MCF 10A (cell line): ENCODE measurements around the gene CDC14B. TPM values are rescaled to one million over a fixed set of nuclear protein-coding genes. Genes with fewer than 3 reads are reported as not detected.

Experiments used
- BruUV-seq: library from RNA; stranded (reverse); fragments of 400-500 nt; replicated peaks from 2 replicates; lab custom pipeline; 2021; lab: Mats Ljungman, UMichigan
- CTCF ChIA-PET: fragments of 300-600 bp; sonication (Branson Sonifier 250); formaldehyde crosslinking; extraction: SDS; loops from one replicate; lab custom pipeline; 2021; ENCODE audit warnings: antibody characterized with exemption, inconsistent platforms; lab: Yijun Ruan, JAX
- POLR2A ChIA-PET: fragments of 300-600, 350-650 bp; sonication (Branson Sonifier 250); formaldehyde crosslinking; extraction: SDS; loops from one replicate; lab custom pipeline; 2020; ENCODE audit warnings: antibody characterized with exemption, inconsistent platforms; lab: Yijun Ruan, JAX
- DNase-seq: peaks from one replicate; pipeline ENCODE4 v3.0.0-alpha.2; 2018; ENCODE audit not compliant: unreplicated experiment
- H3K27ac Mint-ChIP-seq: one replicate; pipeline ENCODE4 v1.8.0; 2022; ENCODE audit warnings: mild to moderate bottlenecking, low read depth, mixed read lengths; ENCODE audit not compliant: unreplicated experiment
- H3K27me3 Mint-ChIP-seq: one replicate; pipeline ENCODE4 v1.8.0; 2022; ENCODE audit warnings: mixed read lengths; ENCODE audit not compliant: insufficient read depth, unreplicated experiment
- H3K36me3 Mint-ChIP-seq: one replicate; pipeline ENCODE4 v1.8.0; 2022; ENCODE audit warnings: mild to moderate bottlenecking, moderate library complexity, mixed read lengths; ENCODE audit not compliant: insufficient read depth, unreplicated experiment
- H3K4me1 Mint-ChIP-seq: one replicate; pipeline ENCODE4 v1.8.0; 2022; ENCODE audit warnings: mixed read lengths; ENCODE audit not compliant: insufficient read depth, unreplicated experiment
- H3K4me3 Mint-ChIP-seq: one replicate; pipeline ENCODE4 v1.8.0; 2022; ENCODE audit warnings: mild to moderate bottlenecking, moderate library complexity, mixed read lengths; ENCODE audit not compliant: unreplicated experiment
- H3K9me3 Mint-ChIP-seq: one replicate; pipeline ENCODE4 v1.8.0; 2022; ENCODE audit warnings: mixed read lengths; ENCODE audit not compliant: unreplicated experiment
- CTCF ChIP-seq: fragments of 200-600 bp; IDR thresholded peaks from one replicate; pipeline ENCODE4 v1.8.0; 2022; ENCODE audit warnings: antibody characterized with exemption, mild to moderate bottlenecking; ENCODE audit not compliant: unreplicated experiment
- intact Hi-C: fragments of 100-400 bp; cut with micrococcal nuclease; formaldehyde crosslinking; loops from 2 replicates; pipeline ENCODE4 v1.14.1; 2022
- total RNA-seq: library from RNA; stranded (reverse); gene quantifications from 2 replicates; pipeline ENCODE4 v1.2.3, GENCODE V29; 2022

Gene CDC14B
- total RNA-seq, 1 experiment from 2014 or later = 7.0 TPM

GRCh38 chr9:96626912-96627311 lies 7.3 kb upstream of the CDC14B start:
- BruUV-seq = no TSS peak
- no peaks in the 10 kb centered on the region for H3K36me3 Mint-ChIP-seq
- no peaks in the 10 kb centered on the region for H3K9me3 Mint-ChIP-seq
- no peak overlapping the region for H3K4me3 Mint-ChIP-seq
- H3K4me1 Mint-ChIP-seq = peaks cover 16% of the 10 kb centered on the region
- POLR2A ChIA-PET = no interaction called here
- DNase-seq = no peak
- H3K27ac Mint-ChIP-seq = peak overlapping the region; percentile 41
- peaks cover 12% of the 10 kb centered on the region for H3K27me3 Mint-ChIP-seq
- CTCF ChIA-PET = no interaction called here
- no peak for TF ChIP-seq CTCF
- intact Hi-C loops = no loop called here

- H3K4me1 Mint-ChIP-seq = peaks cover 6% of the 10 kb centered on the region
- ChIA-PET POLR2A (interaction anchor here (0.6 to 1.0 kb wide), 2 partner anchors 10 to 201 kb away, joined by 3 to 5 read pairs; no protein-coding TSS in a partner anchor), CTCF (interaction anchor here (0.5 kb wide), 1 partner anchor 163 kb away, joined by 4 read pairs; no protein-coding TSS in a partner anchor)
- intact Hi-C loops = no loop called here
- H3K4me3 Mint-ChIP-seq = no peak overlapping the region
- TF ChIP-seq CTCF = no peak
- no peaks in the 10 kb centered on the region for H3K27me3 Mint-ChIP-seq
- no TSS peak for BruUV-seq
- no peak overlapping the region for H3K27ac Mint-ChIP-seq
- no peaks in the 10 kb centered on the region for H3K9me3 Mint-ChIP-seq
- no peaks in the 10 kb centered on the region for H3K36me3 Mint-ChIP-seq
- no peak for DNase-seq
Measured at GRCh38 chr9:96621618-96622017, 2.0 kb upstream of the CDC14B start.

GRCh38 chr9:96620832-96621269 lies 1.2 kb upstream of the CDC14B start:
- no TSS peak for BruUV-seq
- Mint-ChIP-seq H3K27me3 (no peaks in the 10 kb centered on the region), H3K4me3 (no peak overlapping the region), H3K9me3 (no peaks in the 10 kb centered on the region), H3K4me1 (peaks cover 6% of the 10 kb centered on the region), H3K36me3 (no peaks in the 10 kb centered on the region), H3K27ac (no peak overlapping the region)
- ChIA-PET CTCF (no interaction called here), POLR2A (interaction anchor here (1.8 kb wide), 1 partner anchor 168 kb away, joined by 7 read pairs; no protein-coding TSS in a partner anchor)
- no peak for TF ChIP-seq CTCF
- intact Hi-C loops = no loop called here
- DNase-seq = no peak

DNA sequence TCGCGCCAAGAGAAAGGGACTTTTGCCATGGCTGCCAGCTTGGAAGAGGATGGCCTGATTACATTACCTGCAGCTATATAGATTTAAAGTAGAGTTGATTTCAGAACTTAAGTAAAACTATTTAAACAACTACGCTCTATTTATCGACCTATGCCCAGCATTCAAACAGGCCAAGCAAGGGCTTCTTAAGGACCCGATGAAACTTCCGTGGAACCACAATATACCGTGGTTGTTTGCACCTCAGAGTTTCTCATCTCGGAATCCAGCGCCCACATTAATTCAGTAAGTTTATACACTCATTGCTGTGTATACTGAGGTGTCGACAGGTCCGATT lies 505 bp upstream of the CDC14B start:
- DNase-seq = no peak
- no peaks in the 10 kb centered on the region for H3K27me3 Mint-ChIP-seq
- intact Hi-C loops = no loop called here
- no peak overlapping the region for H3K27ac Mint-ChIP-seq
- ChIA-PET POLR2A (interaction anchor here (1.8 to 2.6 kb wide), 2 partner anchors 168 to 170 kb away, joined by 7 to 9 read pairs; partner anchors contain the start of gene HABP4), CTCF (interaction anchor here (0.6 kb wide), 3 partner anchors 54 to 245 kb away, joined by 3 to 4 read pairs (median 3); no protein-coding TSS in a partner anchor)
- no peaks in the 10 kb centered on the region for H3K36me3 Mint-ChIP-seq
- no TSS peak for BruUV-seq
- H3K9me3 Mint-ChIP-seq = no peaks in the 10 kb centered on the region
- H3K4me3 Mint-ChIP-seq = peak overlapping the region; percentile 76
- no peak for TF ChIP-seq CTCF
- peaks cover 7% of the 10 kb centered on the region for H3K4me1 Mint-ChIP-seq
